HG03460 (cell line): Measurements from ENCODE around the gene MUC5AC.
"Not testable (repeated sequence)": the region's sequence is repeated elsewhere in the genome, so short reads cannot be mapped to it uniquely, and the experiment has no call there.

Experiments used
- ATAC-seq: cut with Tn5 transposase; IDR thresholded peaks from one replicate; pipeline ENCODE4 v1.9.1; 2021; ENCODE audit not compliant: unreplicated experiment

The MUC5AC gene

GRCh38 chr11:1232883-1233321 lies 75.1 kb downstream of the MUC5AC start:
- no peak for ATAC-seq

- ATAC-seq, result no peak
These were observed 75.7 kb downstream of the MUC5AC start for GRCh38 chr11:1233351-1234053.

- ATAC-seq, result no peak
These were observed 76.4 kb downstream of the MUC5AC start for GRCh38 chr11:1234054-1234720.

- no peak for ATAC-seq
These were observed 77.1 kb downstream of the MUC5AC start for GRCh38 chr11:1234771-1235305.

GRCh38 chr11:1235306-1235900 lies 77.7 kb downstream of the MUC5AC start:
- ATAC-seq, result no peak

- no peak for ATAC-seq
These were observed 78.2 kb downstream of the MUC5AC start for GRCh38 chr11:1235901-1236315.

- no peak for ATAC-seq
These were observed 78.8 kb downstream of the MUC5AC start for GRCh38 chr11:1236316-1237127.

GRCh38 chr11:1237128-1237580 lies 79.4 kb downstream of the MUC5AC start:
- ATAC-seq, result no peak

- no peak for ATAC-seq
These were observed 80.1 kb downstream of the MUC5AC start for GRCh38 chr11:1237851-1238250.

GRCh38 chr11:1238767-1239595 lies 81.2 kb downstream of the MUC5AC start:
- ATAC-seq, result no peak

GRCh38 chr11:1239596-1240205 lies 81.9 kb downstream of the MUC5AC start:
- ATAC-seq, result no peak

- no peak for ATAC-seq
These were observed 83.0 kb downstream of the MUC5AC start for GRCh38 chr11:1240771-1241170.

GRCh38 chr11:1241706-1242105 lies 84.0 kb downstream of the MUC5AC start:
- no peak for ATAC-seq

GRCh38 chr11:1242289-1242688 lies 84.5 kb downstream of the MUC5AC start:
- no peak for ATAC-seq

GRCh38 chr11:1242751-1243150 lies 85.0 kb downstream of the MUC5AC start:
- not testable (repeated sequence) for ATAC-seq

GRCh38 chr11:1243521-1243920 lies 85.8 kb downstream of the MUC5AC start:
- ATAC-seq, result not testable (repeated sequence)

- ATAC-seq, result not testable (repeated sequence)
These were observed 86.8 kb downstream of the MUC5AC start for GRCh38 chr11:1244557-1244956.

- not testable (repeated sequence) for ATAC-seq
These were observed 88.0 kb downstream of the MUC5AC start for GRCh38 chr11:1245717-1246116.

- not testable (repeated sequence) for ATAC-seq
These were observed 88.5 kb downstream of the MUC5AC start for GRCh38 chr11:1246301-1246700.

GRCh38 chr11:1247026-1247425 lies 89.3 kb downstream of the MUC5AC start:
- not testable (repeated sequence) for ATAC-seq
